OCI-LY7 (cell line): ENCODE results near the gene C20orf141.

Experiments
- CTCF ChIP-seq: fragments of 200-600 bp; sonication (generic); conservative IDR thresholded peaks from 2 replicates; pipeline ENCODE4 v1.5.1; 2014; ENCODE audit warnings: mild to moderate bottlenecking, antibody characterized with exemption, low read length, moderate library complexity, mixed read lengths
- EZH2phosphoT487 ChIP-seq: fragments of 200-600 bp; sonication (generic); IDR thresholded peaks from 2 replicates; pipeline ENCODE4 v1.6.1; 2018; ENCODE audit warnings: low read depth, borderline replicate concordance, mild to moderate bottlenecking, mixed run types, antibody characterized with exemption, low read length, moderate library complexity, mixed read lengths

- TF ChIP-seq CTCF (no peak), EZH2phosphoT487 (no peak)
These were observed 24.9 kb downstream of the C20orf141 start for GRCh38 chr20:2839732-2840137.
